HCT116 (cell line): Measurements from ENCODE around the gene KHDRBS2. TPM values are rescaled to one million over a fixed set of nuclear protein-coding genes. Genes with fewer than 3 reads are reported as not detected.

Source experiments
- ATAC-seq: fragments of 200-7000 bp; cut with Tn5 transposase; 2 replicates; pipeline ENCODE4 v1.9.1; 2020; ENCODE audit warnings: mild to moderate bottlenecking, moderate library complexity
- BruUV-seq: library from RNA; stranded (reverse); fragments of 400-500 nt; replicated peaks from 2 replicates; lab custom pipeline; 2021; lab: Mats Ljungman, UMichigan
- CTCF ChIA-PET: fragments of 300-600 bp; sonication (Branson Sonifier 250); formaldehyde crosslinking; loops from one replicate; lab custom pipeline; 2021; ENCODE audit warnings: antibody characterized with exemption; lab: Charles Lee
- POLR2A ChIA-PET: fragments of 300-600, 350-600 bp; sonication (Branson Sonifier 250); formaldehyde crosslinking; loops from one replicate; lab custom pipeline; 2021; ENCODE audit warnings: antibody characterized with exemption; lab: Charles Lee
- RAD21 ChIA-PET, 2 experiments: fragments of 300-600 bp; sonication (Branson Sonifier 250); formaldehyde crosslinking; loops; one replicate each; lab custom pipeline; 2023; ENCODE audit warnings: low total read pairs in 2 of 2; ENCODE audit not compliant: uncharacterized antibody in 2 of 2, unreplicated experiment in 2 of 2, low non-redundant PET in 1 of 2; lab: Charles Lee
- DNase-seq: peaks from one replicate; pipeline ENCODE4 v3.0.0-alpha.2; 2010; ENCODE audit warnings: low read depth, low spot score
- H2AFZ ChIP-seq: fragments of 200-600 bp; shearing (Covaris generic), sonication (generic); 2 replicates; pipeline ENCODE4 v1.6.1; 2017; ENCODE audit warnings: low read depth, mixed run types, mixed read lengths, antibody characterized with exemption, low read length; ENCODE audit not compliant: poor library complexity, severe bottlenecking
- H3K27ac ChIP-seq: 2 replicates; pipeline ENCODE4 v1.5.1; 2012; ENCODE audit warnings: low read depth, low read length
- H3K27me3 ChIP-seq: fragments of 200-600 bp; sonication (generic); 2 replicates; pipeline ENCODE4 v1.6.1; 2016; ENCODE audit warnings: mixed run types, low read length, mixed read lengths; ENCODE audit not compliant: insufficient read depth
- H3K36me3 ChIP-seq, 2 experiments: fragments of 200-500 bp in 1 of 2; fragments of 200-600 bp in 1 of 2; sonication (Bioruptor generic) in 1 of 2; sonication (generic) in 1 of 2; 2 replicates each; pipeline versions ENCODE4 v1.5.1 to v1.6.1; 2014 to 2016; ENCODE audit warnings: low read length in 2 of 2, inconsistent platforms in 1 of 2, mixed read lengths in 1 of 2, mixed run types in 1 of 2; ENCODE audit not compliant: insufficient read depth in 2 of 2, control insufficient read depth in 1 of 2
- H3K4me1 ChIP-seq, 2 experiments: fragments of 200-600 bp in 1 of 2; sonication (generic) in 1 of 2; 2 replicates each; pipeline versions ENCODE4 v1.5.1 to v1.6.1; 2012 to 2017; ENCODE audit warnings: low read length in 2 of 2, inconsistent platforms in 1 of 2, mild to moderate bottlenecking in 1 of 2, mixed read lengths in 1 of 2, mixed run types in 1 of 2, moderate library complexity in 1 of 2; ENCODE audit not compliant: insufficient read depth in 2 of 2, control insufficient read depth in 1 of 2
- H3K4me2 ChIP-seq: fragments of 200-600 bp; sonication (generic); 2 replicates; pipeline ENCODE4 v1.6.1; 2017; ENCODE audit warnings: mixed run types, low read length, mixed read lengths
- H3K4me3 ChIP-seq, 2 experiments: fragments of 200-600 bp in 1 of 2; sonication (generic) in 1 of 2; replicated peaks in 1 of 2; 2 replicates each; pipeline ENCODE4 v1.5.1; 2011 to 2016; ENCODE audit warnings: low read length in 2 of 2, control low read depth in 1 of 2, low read depth in 1 of 2, mild to moderate bottlenecking in 1 of 2, mixed read lengths in 1 of 2, mixed run types in 1 of 2
- H3K79me2 ChIP-seq: fragments of 200-600 bp; sonication (generic); 2 replicates; pipeline ENCODE4 v1.6.1; 2017; ENCODE audit warnings: mild to moderate bottlenecking, mixed run types, low read length, moderate library complexity, mixed read lengths; ENCODE audit not compliant: insufficient read depth
- H3K9ac ChIP-seq: fragments of 200-600 bp; sonication (generic); 2 replicates; pipeline ENCODE4 v1.6.1; 2016; ENCODE audit warnings: low read length, mixed read lengths
- H3K9me2 ChIP-seq: fragments of 200-600 bp; sonication (generic), shearing (Covaris generic); 2 replicates; pipeline ENCODE4 v1.6.1; 2017; ENCODE audit warnings: mixed run types, mild to moderate bottlenecking, moderate library complexity; ENCODE audit not compliant: insufficient read depth
- H3K9me3 ChIP-seq, 2 experiments: fragments of 200-500 bp in 1 of 2; fragments of 200-600 bp in 1 of 2; sonication (Bioruptor generic) in 1 of 2; sonication (generic) in 1 of 2; 2 replicates each; pipeline ENCODE4 v1.6.1; 2014 to 2017; ENCODE audit warnings: low read length in 2 of 2, mixed read lengths in 2 of 2, inconsistent platforms in 1 of 2, low read depth in 1 of 2, mild to moderate bottlenecking in 1 of 2, mixed run types in 1 of 2, moderate library complexity in 1 of 2; ENCODE audit not compliant: control insufficient read depth in 1 of 2, insufficient read depth in 1 of 2
- H4K20me1 ChIP-seq: fragments of 200-600 bp; sonication (generic), shearing (Covaris generic); 2 replicates; pipeline ENCODE4 v1.6.1; 2017; ENCODE audit warnings: mixed run types, mild to moderate bottlenecking, moderate library complexity; ENCODE audit not compliant: insufficient read depth
- ATF3 ChIP-seq: IDR thresholded peaks from 2 replicates; pipeline ENCODE4 v1.6.1; 2012
- CBX3 ChIP-seq: IDR thresholded peaks from 2 replicates; pipeline ENCODE4 v1.6.1; 2012; ENCODE audit warnings: low read depth
- CEBPB ChIP-seq: IDR thresholded peaks from 2 replicates; pipeline ENCODE4 v1.6.1; 2012; ENCODE audit warnings: low read depth
- EGR1 ChIP-seq: IDR thresholded peaks from 2 replicates; pipeline ENCODE4 v1.6.1; 2012; ENCODE audit warnings: low read depth
- ELF1 ChIP-seq: IDR thresholded peaks from 2 replicates; pipeline ENCODE4 v1.6.1; 2012; ENCODE audit warnings: low read depth, borderline replicate concordance
- EZH2 ChIP-seq: fragments of 200-600 bp; sonication (generic); IDR thresholded peaks from 2 replicates; pipeline ENCODE4 v1.6.1; 2017; ENCODE audit warnings: antibody characterized with exemption, mixed run types
- JUND ChIP-seq: IDR thresholded peaks from 2 replicates; pipeline ENCODE4 v1.6.1; 2012
- MAX ChIP-seq: IDR thresholded peaks from 2 replicates; pipeline ENCODE4 v1.6.1; 2012
- POLR2A ChIP-seq: IDR thresholded peaks from 2 replicates; pipeline ENCODE4 v1.7.0; 2011; ENCODE audit warnings: borderline replicate concordance; ENCODE audit not compliant: insufficient read depth, insufficient read length; ENCODE audit errors: extremely low read depth
- POLR2AphosphoS5 ChIP-seq: IDR thresholded peaks from 2 replicates; pipeline ENCODE4 v1.6.1; 2011; ENCODE audit warnings: mild to moderate bottlenecking, low read depth, low read length, moderate library complexity
- SIN3A ChIP-seq: IDR thresholded peaks from 2 replicates; pipeline ENCODE4 v1.6.1; 2012; ENCODE audit warnings: low read depth
- YY1 ChIP-seq: IDR thresholded peaks from 2 replicates; pipeline ENCODE4 v1.6.1; 2011; ENCODE audit warnings: low read length, low read depth, moderate library complexity, mild to moderate bottlenecking; ENCODE audit not compliant: insufficient replicate concordance; ENCODE audit errors: extremely low read depth
- ZBTB33 ChIP-seq: IDR thresholded peaks from 2 replicates; pipeline ENCODE4 v1.6.1; 2011; ENCODE audit warnings: mild to moderate bottlenecking, low read length, moderate library complexity; ENCODE audit not compliant: insufficient replicate concordance; ENCODE audit errors: extremely low read depth
- ZFX ChIP-seq: fragments of 450-650 bp; IDR thresholded peaks from 2 replicates; pipeline ENCODE4 v1.6.1; 2017
- ZNF274 ChIP-seq: fragments of 200-500 bp; sonication (Bioruptor generic); IDR thresholded peaks from 2 replicates; pipeline ENCODE4 v1.6.1; 2014; ENCODE audit warnings: mild to moderate bottlenecking, low read depth, low read length, inconsistent platforms
- intact Hi-C: fragments of 100-400 bp; cut with micrococcal nuclease; formaldehyde crosslinking; loops from 2 replicates; pipeline ENCODE4 v1.10.0; 2022
- total RNA-seq: library from RNA; stranded (reverse); gene quantifications from one replicate; pipeline ENCODE4 v1.2.1, GENCODE V29; 2021; ENCODE audit not compliant: unreplicated experiment

The KHDRBS2 gene
- total RNA-seq, 1 experiment from 2014 or later: not detected

- DNase-seq (no peak), ATAC-seq (no peak)
- peaks cover 0 to 15% of the 10 kb centered on the region in 2 experiments; a peak in 3 of 4 replicates for H3K9me3 ChIP-seq
- no peak overlapping the region for H2AFZ ChIP-seq
- ChIA-PET RAD21 (no interaction called here), CTCF (no interaction called here)
- H3K9ac ChIP-seq: no peak overlapping the region
- intact Hi-C loops: no loop called here
- no peak overlapping the region for H3K4me3 ChIP-seq
- H3K79me2 ChIP-seq: no peaks in the 10 kb centered on the region
- H3K4me1 ChIP-seq: no peaks in the 10 kb centered on the region
- no peaks in the 10 kb centered on the region for H3K9me2 ChIP-seq
- TF ChIP-seq SIN3A (no peak), MAX (no peak), JUND (no peak), ATF3 (no peak), POLR2A (no peak), ZFX (no peak), EZH2 (no peak), CBX3 (no peak)
- TF ChIP-seq, all 23 proteins: peak for 0
- Histone ChIP-seq H3K36me3 (no peaks in the 10 kb centered on the region; a peak in 1 of 4 replicates), H4K20me1 (no peaks in the 10 kb centered on the region; the same call in 1 of the 2 replicates), H3K27me3 (no peaks in the 10 kb centered on the region), H3K27ac (no peak overlapping the region), H3K4me2 (no peak overlapping the region)
- POLR2A ChIA-PET: no interaction called here
- no TSS peak for BruUV-seq
Measured at GRCh38 chr6:62174548-62174947, 111.5 kb downstream of the KHDRBS2 start.

- no TSS peak for BruUV-seq
- no peak for TF ChIP-seq POLR2AphosphoS5
- no peak for TF ChIP-seq ELF1
- no peak for TF ChIP-seq ZNF274
- TF ChIP-seq EGR1: no peak
- no peak for TF ChIP-seq CEBPB
- no peak for TF ChIP-seq EZH2
- no peak for TF ChIP-seq YY1
- no peak for TF ChIP-seq ZBTB33
- TF ChIP-seq ZFX: no peak
- no peaks in the 10 kb centered on the region for H3K79me2 ChIP-seq
- no peak overlapping the region for H3K4me3 ChIP-seq
- H3K27ac ChIP-seq: no peak overlapping the region
- DNase-seq (no peak), ATAC-seq (no peak)
- no peaks in the 10 kb centered on the region for H3K36me3 ChIP-seq
- peaks cover 12 to 23% of the 10 kb centered on the region in 2 experiments; a peak in 3 of 4 replicates for H3K9me3 ChIP-seq
- no peak overlapping the region for H3K9ac ChIP-seq
- H3K4me2 ChIP-seq: no peak overlapping the region
- ChIA-PET CTCF (no interaction called here), POLR2A (no interaction called here), RAD21 (no interaction called here)
- no peaks in the 10 kb centered on the region for H3K27me3 ChIP-seq
- H3K4me1 ChIP-seq: no peaks in the 10 kb centered on the region
- H2AFZ ChIP-seq: no peak overlapping the region
- no peaks in the 10 kb centered on the region for H4K20me1 ChIP-seq
- intact Hi-C loops: no loop called here
- H3K9me2 ChIP-seq: no peaks in the 10 kb centered on the region
Measured at GRCh38 chr6:62167736-62168135, 118.3 kb downstream of the KHDRBS2 start.
